Measurements from ENCODE around the gene TSNAX. TPM values are rescaled to one million over a fixed set of nuclear protein-coding genes. Genes with fewer than 3 reads are reported as not detected.

The TSNAX gene
- total RNA-seq: 33.2 and 35.6 TPM in 2 replicates
- long read RNA-seq, transcript TSNAX-201 (6 exons, 2,650 nt): major isoform, 138 of 157 reads
- long read RNA-seq, partial matches to known transcripts: 9 of 157 reads
- long read RNA-seq, other reads (novel, unspliced or antisense): 9 of 157 reads

- Mint-ChIP-seq H3K4me1 (ENCODE audit: low read depth) (peaks cover 21% of the 10 kb centered on the region), H3K27me3 (no peaks in the 10 kb centered on the region)
- TF ChIP-seq CTCF (IDR thresholded peaks at IDR 0.05; ENCODE audit: unreplicated experiment): no peak
Observed at GRCh38 chr1:231528172-231529029, at the start of gene TSNAX. TSS of gene TSNAX (plus strand) at chr1:231528669. CDS start at chr1:231528811, 142 bp downstream.

GRCh38 chr1:231478811-231479210 lies 49.7 kb upstream of the TSNAX start:
- Mint-ChIP-seq H3K4me1 (ENCODE audit: low read depth) (no peaks in the 10 kb centered on the region), H3K4me3 (ENCODE audit: low read depth) (no peak overlapping the region), H3K27ac (no peak overlapping the region), H3K36me3 (ENCODE audit: insufficient read depth) (no peaks in the 10 kb centered on the region), H3K9me3 (ENCODE audit: low read depth) (no peaks in the 10 kb centered on the region), H3K27me3 (no peaks in the 10 kb centered on the region)
- no peak for DNase-seq (ENCODE audit: low spot score, unreplicated experiment)
- no peak for TF ChIP-seq CTCF (IDR thresholded peaks at IDR 0.05; ENCODE audit: unreplicated experiment)

More at GRCh38 chr1:231528172-231529029, at the start of gene TSNAX:
- peak within 1 kb of the TSS; percentile 100 for H3K27ac Mint-ChIP-seq
- peak within 1 kb of the TSS; percentile 97 for H3K4me3 Mint-ChIP-seq (ENCODE audit: low read depth)
- peak; percentile 83 for DNase-seq (ENCODE audit: low spot score, unreplicated experiment)
- H3K36me3 Mint-ChIP-seq (ENCODE audit: insufficient read depth): peaks cover 4% of the 10 kb centered on the region
- no peaks in the 10 kb centered on the region for H3K9me3 Mint-ChIP-seq (ENCODE audit: low read depth)

- no peaks in the 10 kb centered on the region for H3K36me3 Mint-ChIP-seq (ENCODE audit: insufficient read depth)
- no peak overlapping the region for H3K27ac Mint-ChIP-seq
- no peaks in the 10 kb centered on the region for H3K9me3 Mint-ChIP-seq (ENCODE audit: low read depth)
- no peaks in the 10 kb centered on the region for H3K4me1 Mint-ChIP-seq (ENCODE audit: low read depth)
- no peak for TF ChIP-seq CTCF (IDR thresholded peaks at IDR 0.05; ENCODE audit: unreplicated experiment)
- H3K27me3 Mint-ChIP-seq: no peaks in the 10 kb centered on the region
- no peak overlapping the region for H3K4me3 Mint-ChIP-seq (ENCODE audit: low read depth)
- no peak for DNase-seq (ENCODE audit: low spot score, unreplicated experiment)
Observed at GRCh38 chr1:231480008-231480407, 48.5 kb upstream of the TSNAX start.

GRCh38 chr1:231481289-231481688 lies 47.2 kb upstream of the TSNAX start:
- TF ChIP-seq CTCF (IDR thresholded peaks at IDR 0.05; ENCODE audit: unreplicated experiment): no peak
- Mint-ChIP-seq H3K27me3 (no peaks in the 10 kb centered on the region), H3K9me3 (ENCODE audit: low read depth) (no peaks in the 10 kb centered on the region), H3K36me3 (ENCODE audit: insufficient read depth) (no peaks in the 10 kb centered on the region), H3K4me3 (ENCODE audit: low read depth) (no peak overlapping the region), H3K27ac (no peak overlapping the region), H3K4me1 (ENCODE audit: low read depth) (no peaks in the 10 kb centered on the region)
- DNase-seq (ENCODE audit: low spot score, unreplicated experiment): no peak

- Mint-ChIP-seq H3K27ac (no peak overlapping the region), H3K4me1 (ENCODE audit: low read depth) (no peaks in the 10 kb centered on the region), H3K4me3 (ENCODE audit: low read depth) (no peak overlapping the region), H3K9me3 (ENCODE audit: low read depth) (no peaks in the 10 kb centered on the region), H3K27me3 (no peaks in the 10 kb centered on the region), H3K36me3 (ENCODE audit: insufficient read depth) (no peaks in the 10 kb centered on the region)
- DNase-seq (ENCODE audit: low spot score, unreplicated experiment): no peak
- TF ChIP-seq CTCF (IDR thresholded peaks at IDR 0.05; ENCODE audit: unreplicated experiment): no peak
Observed at GRCh38 chr1:231485029-231485784, 43.3 kb upstream of the TSNAX start.
